ENCODE data around the gene MCTP1. TPM values are rescaled to one million over a fixed set of nuclear protein-coding genes. Genes with fewer than 3 reads are reported as not detected.

The MCTP1 gene
- total RNA-seq, 1 donor from 2014 or later, result 1.9 TPM

GRCh38 chr5:94891972-94892371 is 392.9 kb downstream of the MCTP1 start:
- H3K9me3 Mint-ChIP-seq, result no peaks in the 10 kb centered on the region
- H3K27me3 Mint-ChIP-seq, result no peaks in the 10 kb centered on the region
- ATAC-seq (ENCODE audit: low read depth) (no peak), DNase-seq (no peak)
- no peaks in the 10 kb centered on the region for H3K4me1 Mint-ChIP-seq
- ChIA-PET CTCF (no interaction called here), POLR2A (no interaction called here)
- no peaks in the 10 kb centered on the region for H3K36me3 Mint-ChIP-seq (ENCODE audit: low read depth)
- no peak for TF ChIP-seq CTCF (IDR thresholded peaks at IDR 0.05)
- no peak overlapping the region for H3K4me3 Mint-ChIP-seq
- intact Hi-C loops (cut with micrococcal nuclease), result no loop called here
- H3K27ac Mint-ChIP-seq, result no peak overlapping the region

DNA sequence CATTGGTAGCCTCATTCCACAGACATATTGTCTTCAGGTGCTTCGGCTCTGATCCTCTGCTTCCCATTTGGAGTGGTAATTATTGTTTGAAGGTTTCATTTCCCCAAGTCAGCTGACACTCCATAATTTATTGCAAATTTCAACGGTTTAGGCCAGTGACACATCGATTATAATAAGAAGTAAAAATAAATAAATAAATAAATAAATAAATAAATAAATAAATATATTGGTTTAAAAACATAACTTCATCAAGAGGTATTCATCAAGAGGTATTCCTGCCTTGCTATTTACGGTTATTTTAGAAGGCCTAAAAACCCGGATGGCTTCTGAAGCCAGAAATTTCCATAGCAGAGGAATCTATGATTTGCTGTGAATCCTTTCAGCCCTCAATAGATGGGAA is 393.3 kb downstream of the MCTP1 start:
- POLR2A ChIA-PET, result no interaction called here
- H3K4me3 Mint-ChIP-seq, result no peak overlapping the region
- H3K4me1 Mint-ChIP-seq, result no peaks in the 10 kb centered on the region

GRCh38 chr5:94890907-94891306 is 394.0 kb downstream of the MCTP1 start:
- ChIA-PET POLR2A (no interaction called here), CTCF (no interaction called here)
- no peak for ATAC-seq (ENCODE audit: low read depth)
- Mint-ChIP-seq H3K27ac (no peak overlapping the region), H3K27me3 (no peaks in the 10 kb centered on the region), H3K4me3 (no peak overlapping the region), H3K36me3 (ENCODE audit: low read depth) (no peaks in the 10 kb centered on the region), H3K4me1 (no peaks in the 10 kb centered on the region), H3K9me3 (no peaks in the 10 kb centered on the region)
- TF ChIP-seq CTCF (IDR thresholded peaks at IDR 0.05), result no peak
- intact Hi-C loops (cut with micrococcal nuclease), result no loop called here
- no peak for DNase-seq

More for the DNA sequence above, 393.3 kb downstream of the MCTP1 start:
- CTCF ChIA-PET, result no interaction called here
- TF ChIP-seq CTCF (IDR thresholded peaks at IDR 0.05), result no peak
- H3K27me3 Mint-ChIP-seq, result no peaks in the 10 kb centered on the region
- no peak for DNase-seq
- no peak overlapping the region for H3K27ac Mint-ChIP-seq
- intact Hi-C loops (cut with micrococcal nuclease), result no loop called here
- no peaks in the 10 kb centered on the region for H3K9me3 Mint-ChIP-seq
- no peaks in the 10 kb centered on the region for H3K36me3 Mint-ChIP-seq (ENCODE audit: low read depth)
- no peak for ATAC-seq (ENCODE audit: low read depth)

DNA sequence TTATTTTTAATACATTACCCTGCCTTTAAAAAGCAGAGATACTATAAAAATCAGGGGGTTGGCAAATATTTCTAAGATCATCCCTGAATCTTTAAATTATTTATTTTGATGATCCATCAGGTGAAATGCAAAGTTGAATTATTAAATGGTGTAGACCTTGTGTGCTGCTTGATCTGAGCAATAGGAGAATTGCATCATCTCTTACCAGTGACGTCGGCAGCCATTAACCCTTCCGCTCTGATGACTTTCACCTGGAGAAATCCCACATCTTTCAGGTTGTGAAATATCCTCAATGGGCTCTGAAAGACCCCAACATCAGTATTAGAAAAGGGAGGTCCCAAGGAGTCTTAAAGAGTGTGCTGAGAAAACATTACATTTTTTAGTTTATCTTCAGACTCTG is 396.2 kb downstream of the MCTP1 start:
- Mint-ChIP-seq H3K4me1 (no peaks in the 10 kb centered on the region), H3K4me3 (no peak overlapping the region), H3K9me3 (no peaks in the 10 kb centered on the region), H3K27me3 (no peaks in the 10 kb centered on the region), H3K27ac (no peak overlapping the region), H3K36me3 (ENCODE audit: low read depth) (no peaks in the 10 kb centered on the region)
- intact Hi-C loops (cut with micrococcal nuclease), result no loop called here
- POLR2A ChIA-PET, result no interaction called here
- no peak for TF ChIP-seq CTCF (IDR thresholded peaks at IDR 0.05)
- ATAC-seq (ENCODE audit: low read depth), result no peak
- CTCF ChIA-PET, result no interaction called here
- DNase-seq, result no peak

- no peak overlapping the region for H3K27ac Mint-ChIP-seq
- H3K9me3 Mint-ChIP-seq, result no peaks in the 10 kb centered on the region
- H3K4me3 Mint-ChIP-seq, result no peak overlapping the region
- POLR2A ChIA-PET, result no interaction called here
- intact Hi-C loops (cut with micrococcal nuclease), result no loop called here
- DNase-seq, result no peak
- no peak for ATAC-seq (ENCODE audit: low read depth)
- H3K4me1 Mint-ChIP-seq, result no peaks in the 10 kb centered on the region
- CTCF ChIA-PET, result no interaction called here
- H3K27me3 Mint-ChIP-seq, result no peaks in the 10 kb centered on the region
- TF ChIP-seq CTCF (IDR thresholded peaks at IDR 0.05), result no peak
- no peaks in the 10 kb centered on the region for H3K36me3 Mint-ChIP-seq (ENCODE audit: low read depth)
These were observed 399.0 kb downstream of the MCTP1 start for GRCh38 chr5:94885931-94886330.

All from activated B cell treated with CpG ODN at 0.5 μM for 24 hours (primary cell).